AG09309 (cell line): ENCODE data around the gene SLC12A7.
"Not testable (repeated sequence)": the region's sequence is repeated elsewhere in the genome, so short reads cannot be mapped to it uniquely, and the experiment has no call there.

Source experiments
- DNase-seq: peaks from one replicate; pipeline ENCODE4 v3.0.0-alpha.2; 2010; ENCODE audit warnings: low read depth
- H3K4me3 ChIP-seq: 2 replicates; pipeline ENCODE4 v1.5.1; 2011; ENCODE audit warnings: mild to moderate bottlenecking, low read depth, low read length, moderate library complexity; ENCODE audit not compliant: control insufficient read depth
- CTCF ChIP-seq: IDR thresholded peaks from 2 replicates; pipeline ENCODE4 v1.5.1; 2011; ENCODE audit warnings: mild to moderate bottlenecking, low read depth, low read length, inconsistent platforms; ENCODE audit not compliant: insufficient read depth, control insufficient read depth; ENCODE audit errors: missing control alignments

SLC12A7 gene

GRCh38 chr5:1131191-1131621, 19.3 kb upstream of the SLC12A7 start:
- TF ChIP-seq CTCF = no peak
- no peak for DNase-seq
- H3K4me3 ChIP-seq = no peak overlapping the region

DNA sequence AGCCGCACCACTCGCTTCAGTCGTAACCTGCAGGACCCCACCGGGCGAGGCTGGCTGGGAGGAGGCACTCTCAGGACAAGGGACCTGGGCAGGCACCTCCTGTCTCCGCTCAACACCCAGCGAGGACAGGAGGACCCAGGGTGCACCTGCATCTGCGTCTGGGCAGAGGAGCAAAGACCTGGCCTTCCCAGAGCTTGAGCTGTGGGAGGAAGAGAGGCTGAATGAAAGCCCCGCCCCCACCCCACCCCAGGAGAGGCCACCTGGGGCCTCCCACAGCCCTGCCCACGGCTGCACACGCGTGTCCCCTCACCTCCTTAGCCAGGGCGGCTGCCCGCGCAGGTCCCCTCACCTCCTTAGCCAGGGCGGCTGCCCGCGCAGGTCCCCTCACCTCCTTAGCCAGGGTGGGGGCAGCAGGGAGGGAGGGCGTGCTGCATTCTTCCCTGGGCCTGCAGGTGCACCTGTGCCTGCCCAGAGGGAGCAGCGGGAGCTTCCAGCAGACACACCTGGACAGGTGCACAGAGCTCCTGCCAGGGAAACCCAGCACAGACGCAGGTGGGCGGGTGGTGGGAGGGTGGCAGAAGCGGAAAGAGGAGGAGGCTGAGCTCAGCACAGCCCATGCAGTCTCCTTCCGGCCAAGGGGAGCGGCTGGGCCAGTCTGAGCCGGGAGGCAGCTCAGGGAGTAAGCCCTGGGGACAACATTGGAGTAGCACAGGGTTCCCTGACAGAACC, 18.5 kb upstream of the SLC12A7 start:
- TF ChIP-seq CTCF = no peak
- H3K4me3 ChIP-seq = no peak overlapping the region
- no peak for DNase-seq

DNA sequence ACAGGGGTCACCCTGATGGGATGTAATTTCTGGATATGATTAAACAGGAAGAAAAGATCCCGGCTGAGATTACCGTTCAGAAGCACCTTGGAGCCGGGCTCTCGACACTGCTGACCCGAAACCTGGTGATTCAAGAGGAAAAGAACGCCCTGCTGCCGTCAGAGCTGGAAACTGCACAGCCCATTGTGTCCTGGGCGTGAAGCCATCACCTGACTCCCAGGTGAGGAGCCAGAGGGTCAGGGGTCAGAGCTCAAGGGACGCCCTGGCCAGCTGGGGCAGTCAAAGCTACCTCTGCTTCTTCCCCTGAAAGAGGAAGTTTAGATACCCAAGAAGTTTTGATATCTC, 17.8 kb upstream of the SLC12A7 start:
- no peak for TF ChIP-seq CTCF
- DNase-seq = no peak
- H3K4me3 ChIP-seq = no peak overlapping the region

DNA sequence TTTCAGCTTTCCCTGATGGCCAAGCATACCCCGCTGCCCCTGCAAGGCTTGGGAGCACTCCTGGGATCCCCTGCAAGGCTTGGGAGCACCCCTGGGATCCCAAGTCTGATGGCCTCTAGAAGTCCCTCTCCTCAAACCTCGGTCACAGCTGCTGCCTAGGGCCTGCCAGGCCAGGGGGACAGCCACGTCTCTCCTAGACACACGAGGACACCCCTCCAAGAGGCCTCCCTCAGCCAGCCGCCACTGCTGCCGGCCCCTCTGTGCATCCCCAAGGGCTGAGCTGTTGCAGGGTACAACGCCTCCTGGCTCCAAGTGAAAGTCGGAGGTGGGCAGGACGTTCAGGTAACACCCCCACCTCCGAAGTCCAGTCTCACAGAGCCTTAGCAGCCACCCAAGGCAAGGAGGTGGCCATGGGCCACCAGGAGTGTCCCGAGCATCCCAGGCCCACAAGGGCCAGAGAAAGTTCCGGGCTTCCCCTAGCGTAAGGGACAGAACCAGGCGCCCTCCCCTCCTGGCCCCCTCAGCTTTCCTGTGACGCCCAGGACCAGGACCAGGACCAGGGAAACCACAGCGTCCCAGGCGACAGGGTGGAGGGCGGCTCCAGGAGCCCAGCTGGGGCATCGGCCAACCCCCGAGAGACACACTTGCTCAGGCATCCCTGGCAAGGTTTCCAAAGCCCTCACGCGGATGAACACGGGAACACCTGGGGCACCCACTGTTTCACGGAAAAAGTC, 17.3 kb upstream of the SLC12A7 start:
- no peak overlapping the region for H3K4me3 ChIP-seq
- no peak for DNase-seq
- no peak for TF ChIP-seq CTCF

GRCh38 chr5:1127959-1128785, 16.3 kb upstream of the SLC12A7 start:
- no peak for DNase-seq
- no peak overlapping the region for H3K4me3 ChIP-seq
- no peak for TF ChIP-seq CTCF

- not testable (repeated sequence) for H3K4me3 ChIP-seq, DNase-seq
These were observed 13.8 kb upstream of the SLC12A7 start for GRCh38 chr5:1125695-1126094.

GRCh38 chr5:1125030-1125357, 13.1 kb upstream of the SLC12A7 start:
- no peak overlapping the region for H3K4me3 ChIP-seq
- peak; percentile 18 for DNase-seq
- TF ChIP-seq CTCF = no peak
